GM18861 (cell line): ENCODE measurements around the gene PRR33.

Experiments used
- ATAC-seq: cut with Tn5 transposase; IDR thresholded peaks from one replicate; pipeline ENCODE4 v1.9.1; 2021; ENCODE audit not compliant: unreplicated experiment

Gene PRR33

GRCh38 chr11:1839204-1839923 lies 52.3 kb downstream of the PRR33 start:
- no peak for ATAC-seq

- ATAC-seq, result no peak
Measured at GRCh38 chr11:1838426-1839144, 53.1 kb downstream of the PRR33 start, which contains the start of gene TNNI2. Gene TNNI2 (plus strand): TSS chr11:1838981. CDS start chr11:1839697, 716 bp downstream.
